GM13976 (cell line): ENCODE measurements around the gene SNED1.
A peak's percentile ranks its signal among the peaks of the same experiment; 100 is the strongest.

Source experiments
- DNase-seq: peaks from one replicate; pipeline ENCODE4 v3.0.0; 2012; ENCODE audit warnings: low spot score
- in situ Hi-C: fragments of 300-500 bp; cut with MboI; formaldehyde crosslinking; loops from one replicate; pipeline ENCODE4 v1.12.0; 2022; ENCODE audit warnings: low sequenced_read_pairs, mixed read lengths, inconsistent platforms; ENCODE audit not compliant: unreplicated experiment
- TF ChIP-seq, protein P1 (sequence below): IDR thresholded peaks from 2 replicates; pipeline ENCODE4 v1.5.1; 2012; ENCODE audit warnings: borderline replicate concordance, mild to moderate bottlenecking; ENCODE audit not compliant: insufficient read depth; ENCODE audit errors: extremely low read depth, missing control alignments, control extremely low read depth

The SNED1 gene

DNA sequence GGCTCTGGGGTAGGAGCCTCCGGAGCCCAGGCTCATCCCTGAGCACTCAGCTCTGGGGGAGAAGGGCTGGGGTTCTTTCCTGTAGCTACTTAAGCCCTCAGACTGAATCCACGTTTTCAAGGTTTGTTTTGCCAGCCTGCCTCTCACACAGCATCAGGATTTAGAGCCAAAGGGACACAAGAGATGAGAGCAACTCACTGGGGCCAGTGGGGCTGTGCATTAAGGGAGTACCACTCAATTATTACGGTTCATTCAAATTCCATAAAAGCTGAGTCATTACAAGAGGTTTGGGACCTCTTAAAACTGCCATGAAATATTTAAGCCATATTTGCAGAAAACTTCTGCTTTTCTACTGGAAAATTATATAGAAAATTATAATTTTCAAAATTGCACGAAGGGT lies 17.1 kb upstream of the SNED1 start:
- no peak for DNase-seq
- in situ Hi-C loops = no loop called here
- TF ChIP-seq, protein P1, sequence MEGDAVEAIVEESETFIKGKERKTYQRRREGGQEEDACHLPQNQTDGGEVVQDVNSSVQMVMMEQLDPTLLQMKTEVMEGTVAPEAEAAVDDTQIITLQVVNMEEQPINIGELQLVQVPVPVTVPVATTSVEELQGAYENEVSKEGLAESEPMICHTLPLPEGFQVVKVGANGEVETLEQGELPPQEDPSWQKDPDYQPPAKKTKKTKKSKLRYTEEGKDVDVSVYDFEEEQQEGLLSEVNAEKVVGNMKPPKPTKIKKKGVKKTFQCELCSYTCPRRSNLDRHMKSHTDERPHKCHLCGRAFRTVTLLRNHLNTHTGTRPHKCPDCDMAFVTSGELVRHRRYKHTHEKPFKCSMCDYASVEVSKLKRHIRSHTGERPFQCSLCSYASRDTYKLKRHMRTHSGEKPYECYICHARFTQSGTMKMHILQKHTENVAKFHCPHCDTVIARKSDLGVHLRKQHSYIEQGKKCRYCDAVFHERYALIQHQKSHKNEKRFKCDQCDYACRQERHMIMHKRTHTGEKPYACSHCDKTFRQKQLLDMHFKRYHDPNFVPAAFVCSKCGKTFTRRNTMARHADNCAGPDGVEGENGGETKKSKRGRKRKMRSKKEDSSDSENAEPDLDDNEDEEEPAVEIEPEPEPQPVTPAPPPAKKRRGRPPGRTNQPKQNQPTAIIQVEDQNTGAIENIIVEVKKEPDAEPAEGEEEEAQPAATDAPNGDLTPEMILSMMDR = no peak

DNA sequence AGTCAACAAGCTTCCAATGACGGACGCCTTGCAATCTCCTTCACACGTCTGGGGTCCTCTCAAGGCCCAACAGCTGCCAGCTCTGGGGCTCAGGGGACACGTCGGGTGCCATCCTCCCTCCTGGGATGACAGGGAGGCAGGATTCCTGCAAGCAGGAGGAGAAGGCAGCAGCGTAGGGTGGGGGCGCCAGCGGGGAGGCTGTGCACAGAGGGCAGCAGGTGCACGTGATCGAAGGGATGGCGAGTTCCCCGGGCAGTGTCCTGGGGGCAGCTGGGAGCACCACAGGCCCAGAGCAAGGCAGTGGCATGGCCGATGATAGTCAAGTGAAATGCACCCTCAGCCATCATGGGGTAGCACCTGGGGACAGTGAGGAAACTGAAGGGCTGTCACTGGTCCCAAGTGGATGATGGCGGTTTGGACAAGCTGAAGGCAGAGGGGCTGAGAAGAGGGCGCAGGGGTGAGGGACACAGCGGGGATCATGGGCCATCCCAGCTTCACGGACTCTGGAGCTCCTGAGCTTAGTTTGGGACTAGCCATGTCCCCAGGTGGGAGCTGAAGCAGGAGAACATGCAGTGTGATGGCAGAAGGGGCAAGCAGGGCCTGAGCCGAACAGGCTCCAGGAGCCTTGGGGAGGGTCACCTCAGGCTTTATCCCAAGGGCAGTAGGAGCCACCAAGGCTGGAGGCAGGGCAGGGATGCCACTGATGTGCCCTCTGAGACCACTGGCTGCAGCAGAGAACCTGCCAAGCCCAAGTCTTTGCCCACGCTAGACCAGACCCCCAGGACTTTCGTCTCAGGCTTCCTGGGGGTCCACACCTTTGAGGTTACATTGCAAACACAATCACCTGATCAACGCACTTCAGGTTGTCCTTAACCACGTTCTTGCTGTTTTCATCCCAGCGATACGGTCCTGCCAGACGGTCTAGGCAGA lies 16.3 kb upstream of the SNED1 start:
- TF ChIP-seq, protein P1 = no peak
- no peak for DNase-seq
- in situ Hi-C loops = no loop called here

DNA sequence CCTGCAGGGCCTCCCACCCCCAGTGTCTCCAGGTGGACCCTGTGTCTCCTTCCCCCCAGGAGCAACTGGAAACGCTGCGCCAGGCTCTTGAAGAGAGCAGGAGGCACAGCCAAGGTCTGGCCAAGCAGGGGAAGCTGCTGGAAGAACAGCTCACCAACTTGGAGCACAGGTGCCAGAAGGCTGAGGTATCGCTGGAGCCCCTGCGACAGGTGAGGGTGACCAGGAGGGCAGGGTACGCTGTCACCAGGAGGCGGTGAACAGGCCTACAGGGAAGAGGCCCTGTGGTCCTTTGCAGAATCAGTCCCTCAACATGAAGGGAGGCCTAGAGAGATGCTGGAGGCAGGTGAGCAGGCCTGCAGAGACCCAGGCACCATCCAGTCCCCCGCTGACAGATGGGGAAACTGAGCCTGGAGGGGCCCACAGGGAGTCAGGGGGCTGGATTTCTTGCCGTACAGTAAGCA lies 15.6 kb upstream of the SNED1 start:
- no peak for DNase-seq
- in situ Hi-C loops = no loop called here
- TF ChIP-seq, protein P1 = no peak

DNA sequence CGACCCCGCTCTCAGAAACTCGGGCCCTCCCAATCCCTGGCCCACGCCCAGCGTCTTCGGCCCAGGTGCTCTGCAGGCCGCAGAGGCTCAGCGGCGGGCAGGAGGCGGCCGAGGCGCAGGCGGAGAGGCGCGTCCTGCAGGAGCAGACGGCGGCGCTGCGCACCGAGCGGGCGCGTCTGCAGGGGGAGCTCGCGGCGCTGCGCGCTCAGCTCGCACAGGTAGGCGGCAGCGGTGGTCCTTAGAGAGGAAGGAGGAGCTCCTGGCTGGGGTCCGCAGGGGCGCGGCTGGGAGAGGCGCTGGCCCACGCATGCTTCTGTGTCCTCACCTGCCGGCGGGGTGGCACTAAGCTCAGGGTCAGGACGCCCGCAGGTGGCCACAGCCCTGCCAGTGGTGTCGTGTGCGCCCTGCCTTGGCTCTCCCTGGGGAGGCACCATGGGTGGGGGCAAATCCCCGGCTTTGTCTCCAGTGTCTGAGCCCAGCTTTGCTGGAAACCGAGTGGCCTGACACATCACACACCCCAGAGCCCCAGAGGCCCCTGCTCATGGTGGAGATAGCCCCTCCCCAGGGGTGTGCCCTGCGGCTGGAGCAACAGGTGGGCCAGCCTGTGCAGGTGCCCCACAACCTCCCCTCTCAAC lies 14.9 kb upstream of the SNED1 start:
- TF ChIP-seq, protein P1 = peak; percentile 72
- DNase-seq = peak; percentile 81
- in situ Hi-C loops = no loop called here

DNA sequence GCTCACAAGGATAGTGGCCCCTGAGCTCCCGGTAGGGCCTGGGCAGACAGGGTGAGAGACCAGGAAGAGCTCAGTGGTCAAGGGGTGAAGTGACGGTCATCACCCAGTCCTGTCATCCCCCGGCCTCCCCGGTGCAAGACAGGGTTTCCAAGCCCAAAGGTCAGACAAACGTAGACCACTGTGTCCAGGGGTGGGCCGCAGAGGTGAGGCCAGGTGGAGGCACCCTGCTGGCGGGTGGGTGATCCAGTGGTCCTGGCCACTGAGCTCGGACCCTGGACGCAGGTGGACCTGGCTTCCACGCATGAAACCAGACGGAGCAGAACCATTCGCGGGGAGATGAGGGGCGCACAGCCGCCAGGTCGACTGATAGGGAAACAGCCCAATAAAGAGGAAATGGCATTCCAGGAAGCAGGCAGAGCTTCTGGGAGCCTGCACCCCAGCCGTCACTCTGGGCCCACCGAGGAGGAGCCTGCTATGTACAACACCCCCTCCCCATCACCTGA lies 14.4 kb upstream of the SNED1 start:
- TF ChIP-seq, protein P1 = no peak
- in situ Hi-C loops = no loop called here
- DNase-seq = no peak

DNA sequence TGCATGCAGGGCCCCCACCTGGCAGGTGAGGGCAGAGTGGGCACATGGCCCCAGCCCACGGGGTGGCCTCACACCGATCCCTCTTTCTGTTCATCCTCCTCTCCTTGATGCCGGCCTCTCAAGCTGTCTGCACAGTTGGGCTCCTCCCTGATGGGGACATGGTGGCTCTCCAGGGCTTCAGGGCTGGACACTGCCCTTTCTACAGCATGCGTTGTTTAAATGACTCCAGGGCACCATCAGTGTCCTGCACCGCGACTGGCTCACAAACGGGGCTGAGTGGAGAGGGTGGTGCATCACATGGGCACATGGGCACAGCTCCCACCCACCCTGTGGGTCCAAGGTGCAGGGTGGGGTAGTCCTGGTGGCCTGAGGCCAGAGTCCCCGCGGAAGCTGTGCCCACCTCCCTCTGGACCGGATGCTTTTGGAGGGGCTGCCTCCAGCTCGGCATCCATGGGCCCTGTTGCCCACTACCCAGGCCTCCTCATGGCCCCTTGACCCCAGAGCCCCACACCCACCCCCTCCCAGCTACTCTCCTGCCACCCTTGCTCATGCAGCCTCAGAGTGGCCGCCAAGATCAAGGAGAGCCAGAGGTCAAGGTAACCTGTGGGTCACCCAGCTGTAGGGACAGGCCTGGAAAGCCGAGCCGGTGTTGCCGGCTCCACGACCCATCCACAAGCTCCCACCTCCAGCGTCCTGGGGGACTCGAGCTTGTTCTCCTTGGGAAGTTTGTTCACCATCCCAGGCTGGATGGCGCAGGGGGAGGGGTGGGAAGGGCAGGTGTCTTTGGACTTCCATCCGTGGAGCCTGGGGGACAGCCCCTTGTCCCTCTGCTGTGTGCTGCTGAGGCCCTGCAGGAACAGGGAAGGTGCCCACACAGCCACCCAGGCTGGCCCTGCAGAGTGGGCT lies 12.3 kb upstream of the SNED1 start:
- TF ChIP-seq, protein P1 = no peak
- in situ Hi-C loops = no loop called here
- no peak for DNase-seq
